ENCODE results near the gene RREB1. TPM values are rescaled to one million over a fixed set of nuclear protein-coding genes. Genes with fewer than 3 reads are reported as not detected.

RREB1 gene
- polyA plus RNA-seq, 1 donor: 18.1 TPM

GRCh38 chr6:7124636-7125035 lies 16.9 kb downstream of the RREB1 start:
- no peak for DNase-seq (ENCODE audit: low read depth)

- no peak for DNase-seq (ENCODE audit: low read depth)
Observed at GRCh38 chr6:7125290-7125689, 17.5 kb downstream of the RREB1 start.

- DNase-seq (ENCODE audit: low read depth): no peak
Observed at GRCh38 chr6:7126754-7127153, 19.0 kb downstream of the RREB1 start.

DNA sequence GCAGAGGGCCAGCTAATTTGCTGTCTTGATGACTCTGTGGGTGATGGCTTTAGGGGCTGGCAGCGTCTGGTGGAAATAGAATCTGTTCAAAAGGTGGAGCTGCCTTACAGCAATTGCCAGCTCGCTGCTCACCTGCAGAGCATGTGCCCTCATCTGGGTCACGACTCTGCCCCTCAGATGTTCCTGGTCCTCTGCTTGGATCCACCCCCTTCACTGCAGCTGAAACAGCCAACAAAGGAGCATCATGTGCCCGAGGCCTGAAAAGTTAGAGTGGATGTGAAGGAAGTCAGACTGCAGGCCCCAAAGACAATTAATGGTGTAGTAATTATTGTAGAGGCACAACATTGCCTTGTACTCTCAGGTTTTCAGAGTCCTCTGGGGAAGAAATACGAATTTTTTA lies 19.9 kb downstream of the RREB1 start:
- no peak for DNase-seq (ENCODE audit: low read depth)

GRCh38 chr6:7129360-7129759 lies 21.6 kb downstream of the RREB1 start:
- DNase-seq (ENCODE audit: low read depth): no peak

DNA sequence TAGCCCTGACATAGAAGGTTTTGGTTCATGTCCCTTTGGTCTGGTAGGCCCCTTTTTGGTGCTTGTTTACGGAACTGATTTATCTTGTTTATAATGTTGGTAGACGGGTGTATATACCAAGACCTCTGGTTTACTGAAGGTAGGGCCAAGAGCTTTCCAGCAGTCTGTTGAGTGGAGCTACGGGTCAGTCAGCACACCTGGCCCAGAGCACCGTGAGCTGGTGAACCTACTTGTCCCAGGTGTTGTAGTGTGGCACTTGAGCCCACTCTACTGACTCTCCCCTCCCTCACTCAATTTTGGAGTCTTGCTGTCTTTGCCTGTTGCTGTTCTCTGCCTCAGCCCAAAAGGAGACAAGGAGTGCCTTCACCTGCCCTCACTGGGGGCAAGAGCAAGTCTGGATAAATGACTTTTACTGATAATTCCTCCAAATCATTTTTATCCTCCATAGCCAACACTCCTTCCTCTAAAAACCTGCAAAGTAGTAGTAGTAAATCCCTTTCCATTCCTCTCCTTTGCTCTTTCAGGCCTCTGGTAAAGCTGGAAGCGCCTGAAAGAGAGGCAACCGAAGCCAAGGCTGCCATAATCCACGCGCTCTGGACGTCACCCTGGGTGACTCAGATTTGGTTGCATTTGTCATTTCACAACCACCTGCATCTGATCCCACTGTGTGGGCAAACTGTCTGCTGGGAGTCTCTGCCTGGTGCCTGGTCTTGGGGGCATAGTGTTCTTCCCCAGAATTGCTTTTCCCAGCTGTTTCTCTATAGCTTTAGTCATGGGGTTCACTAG lies 22.2 kb downstream of the RREB1 start:
- DNase-seq (ENCODE audit: low read depth): no peak

GRCh38 chr6:7131390-7131789 lies 23.6 kb downstream of the RREB1 start:
- no peak for DNase-seq (ENCODE audit: low read depth)

DNA sequence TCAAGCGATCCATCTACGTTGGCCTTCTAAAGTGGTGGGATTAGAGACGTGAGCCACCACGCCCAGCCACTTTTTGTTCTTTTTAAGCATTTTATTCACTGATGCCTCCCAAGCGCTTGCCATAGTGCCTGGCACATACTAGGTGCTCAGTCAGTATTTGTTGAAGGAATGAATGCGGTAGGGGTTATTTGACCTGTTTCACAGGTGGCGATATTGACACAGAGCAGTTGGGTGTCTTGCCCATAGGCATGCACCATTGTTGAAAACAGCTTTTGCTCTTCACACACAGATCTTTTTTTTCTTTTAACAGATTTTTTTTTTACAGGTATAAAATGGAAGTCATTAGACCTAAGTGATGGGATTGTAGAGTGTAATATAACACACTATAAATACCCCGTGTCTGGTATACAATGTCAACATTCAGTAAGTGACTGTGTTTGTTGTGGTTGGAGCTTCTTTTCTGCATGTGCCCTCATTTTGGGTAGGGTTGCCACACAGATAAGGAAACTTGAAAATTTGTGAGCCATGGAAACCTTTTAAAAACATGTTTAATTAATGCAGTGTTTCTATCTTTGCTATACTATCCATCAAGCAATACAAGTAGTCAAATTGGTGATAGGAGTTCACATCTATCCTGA lies 24.8 kb downstream of the RREB1 start:
- DNase-seq (ENCODE audit: low read depth): no peak

GRCh38 chr6:7134999-7135745 lies 27.4 kb downstream of the RREB1 start:
- no peak for DNase-seq (ENCODE audit: low read depth)

- DNase-seq (ENCODE audit: low read depth): no peak
Observed at GRCh38 chr6:7135755-7136154, 28.0 kb downstream of the RREB1 start.

GRCh38 chr6:7136859-7137334 lies 29.1 kb downstream of the RREB1 start:
- no peak for DNase-seq (ENCODE audit: low read depth)

- DNase-seq (ENCODE audit: low read depth): no peak
Observed at GRCh38 chr6:7137335-7138045, 29.7 kb downstream of the RREB1 start.

- no peak for DNase-seq (ENCODE audit: low read depth)
Observed at GRCh38 chr6:7138046-7138531, 30.3 kb downstream of the RREB1 start.

GRCh38 chr6:7138921-7139358 lies 31.2 kb downstream of the RREB1 start:
- DNase-seq (ENCODE audit: low read depth): no peak

GRCh38 chr6:7139835-7140470 lies 32.2 kb downstream of the RREB1 start:
- DNase-seq (ENCODE audit: low read depth): no peak

DNA sequence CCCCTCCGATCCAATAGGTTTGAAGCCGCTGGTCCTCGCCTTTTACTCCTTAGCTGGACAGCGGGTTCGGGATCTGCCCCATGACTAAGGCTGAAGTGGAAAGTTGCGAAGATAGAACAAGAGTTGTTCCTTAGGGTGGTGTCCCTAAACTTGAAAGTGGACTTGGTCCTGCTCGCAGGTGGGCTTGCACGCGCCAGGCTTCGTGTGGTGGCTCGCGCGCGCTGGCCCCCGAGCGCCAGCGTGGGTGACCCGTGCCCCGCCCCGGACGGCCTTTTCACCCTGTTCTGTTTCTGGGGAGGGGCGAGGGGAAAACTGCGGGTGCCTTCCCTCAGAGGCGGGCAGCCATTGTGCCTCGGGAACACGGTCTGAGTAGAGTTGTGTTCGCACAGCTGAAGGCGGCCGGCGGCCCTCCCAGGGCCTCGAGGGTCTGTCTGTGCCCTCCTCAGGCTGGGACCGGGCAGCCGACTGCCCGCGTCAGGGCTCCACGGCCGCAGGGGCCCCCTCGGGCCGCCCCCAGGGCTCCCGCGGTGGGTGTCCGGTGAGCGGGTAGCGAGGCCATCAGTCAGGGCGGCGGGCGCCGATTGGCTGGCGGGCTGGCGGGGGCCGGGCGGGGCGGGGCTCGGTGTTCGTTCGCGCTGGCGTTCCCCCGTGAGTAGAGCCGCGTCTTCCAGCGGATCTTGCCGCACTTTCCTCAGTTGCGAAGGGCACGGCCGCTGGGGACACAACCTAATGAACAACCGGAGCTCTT lies 33.0 kb downstream of the RREB1 start:
- DNase-seq (ENCODE audit: low read depth): no peak

DNA sequence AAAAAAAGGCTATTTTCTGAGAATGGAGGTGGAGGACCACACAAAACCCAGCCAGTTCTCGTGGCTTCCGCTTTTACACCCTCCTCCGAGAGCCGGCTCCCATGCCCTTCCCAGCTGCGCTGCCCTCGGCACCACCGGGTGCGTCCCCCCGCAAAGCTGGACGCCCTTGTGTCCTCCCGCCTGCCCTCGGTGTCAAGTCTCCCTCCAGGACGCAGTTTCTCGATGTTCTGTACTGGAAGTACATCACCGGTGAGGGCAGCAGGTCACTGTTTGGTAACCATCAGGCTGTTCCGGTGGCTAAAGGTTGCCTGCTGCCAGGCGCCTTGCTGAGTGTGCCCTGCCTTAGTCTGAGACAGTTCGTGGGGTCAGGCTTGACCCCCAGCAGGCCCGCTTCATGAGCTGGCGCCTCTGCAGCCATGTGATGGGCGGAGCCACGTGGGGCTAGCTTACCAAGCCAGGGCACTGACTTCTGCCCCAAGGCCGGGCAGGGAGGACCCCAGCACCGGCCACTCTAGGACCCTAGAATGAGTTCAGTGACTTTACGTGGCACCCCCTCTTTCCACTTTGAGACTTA lies 34.6 kb downstream of the RREB1 start:
- DNase-seq (ENCODE audit: low read depth): no peak

- DNase-seq (ENCODE audit: low read depth): no peak
Observed at GRCh38 chr6:7142918-7143475, 35.2 kb downstream of the RREB1 start.

DNA sequence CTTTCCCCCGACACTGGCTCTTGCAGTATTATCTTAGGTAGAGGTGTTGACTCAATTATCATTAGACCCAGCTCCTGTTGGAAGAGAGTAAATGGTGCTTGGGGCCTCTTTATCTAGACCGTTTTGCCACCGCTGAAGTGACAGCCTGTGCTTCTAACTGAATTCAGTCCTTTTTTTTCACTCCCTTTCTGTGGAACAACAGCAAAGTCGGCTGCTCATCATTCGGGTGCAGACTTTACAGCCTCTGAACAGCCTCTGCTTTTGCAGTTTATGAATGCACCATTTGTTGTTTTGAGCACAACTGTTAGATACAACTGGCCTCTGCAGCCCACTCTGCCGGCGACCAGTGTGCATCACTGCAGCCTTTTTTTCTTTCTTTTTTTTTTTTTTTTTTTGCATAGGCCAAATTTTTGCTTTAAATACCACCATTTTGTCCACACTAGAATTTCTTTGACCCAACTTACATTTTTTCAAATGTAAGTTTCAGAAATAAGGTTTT lies 35.8 kb downstream of the RREB1 start:
- DNase-seq (ENCODE audit: low read depth): no peak
